Neural cell (in vitro differentiated cells): ENCODE measurements around the gene OR10W1.

Experiments used
- CTCF ChIP-seq: fragments of 450-650 bp; IDR thresholded peaks from 2 replicates; pipeline ENCODE4 v1.5.1; 2014; ENCODE audit warnings: antibody characterized with exemption, mild to moderate bottlenecking, moderate library complexity; ENCODE audit not compliant: poor library complexity, severe bottlenecking
- EP300 ChIP-seq: fragments of 450-650 bp; conservative IDR thresholded peaks from 2 replicates; pipeline ENCODE4 v1.6.1; 2014; ENCODE audit warnings: antibody characterized with exemption, mild to moderate bottlenecking, moderate library complexity; ENCODE audit not compliant: poor library complexity, severe bottlenecking
- EZH2 ChIP-seq: fragments of 200-600, 300-800 bp; shearing (Covaris generic), sonication (generic); IDR thresholded peaks from 2 replicates; pipeline ENCODE4 v1.6.1; 2014; ENCODE audit warnings: antibody characterized with exemption, low read length, borderline replicate concordance, mild to moderate bottlenecking; ENCODE audit not compliant: insufficient read depth, poor library complexity, severe bottlenecking
- MXI1 ChIP-seq: fragments of 450-650 bp; conservative IDR thresholded peaks from 2 replicates; pipeline ENCODE4 v1.6.1; 2014; ENCODE audit warnings: antibody characterized with exemption, mild to moderate bottlenecking; ENCODE audit not compliant: poor library complexity, severe bottlenecking
- POLR2AphosphoS5 ChIP-seq: IDR thresholded peaks from 2 replicates; pipeline ENCODE4 v1.6.1; 2012
- RAD21 ChIP-seq: fragments of 450-650 bp; conservative IDR thresholded peaks from 2 replicates; pipeline ENCODE4 v1.6.1; 2014; ENCODE audit warnings: antibody characterized with exemption, mild to moderate bottlenecking, moderate library complexity
- REST ChIP-seq: IDR thresholded peaks from 2 replicates; pipeline ENCODE4 v1.6.1; 2012; ENCODE audit warnings: borderline replicate concordance
- SMC3 ChIP-seq: fragments of 450-650 bp; conservative IDR thresholded peaks from 2 replicates; pipeline ENCODE4 v1.6.1; 2014; ENCODE audit warnings: antibody characterized with exemption, mild to moderate bottlenecking, moderate library complexity; ENCODE audit not compliant: poor library complexity
- TAF1 ChIP-seq: IDR thresholded peaks from 2 replicates; pipeline ENCODE4 v1.6.1; 2012; ENCODE audit warnings: low read depth

- no peak for TF ChIP-seq CTCF
- TF ChIP-seq REST: no peak
- no peak for TF ChIP-seq POLR2AphosphoS5
- TF ChIP-seq EP300: no peak
- no peak for TF ChIP-seq EZH2
- TF ChIP-seq MXI1: no peak
- no peak for TF ChIP-seq SMC3
- TF ChIP-seq RAD21: no peak
- TF ChIP-seq TAF1: no peak
Observed at GRCh38 chr11:58316142-58316541, 48.1 kb upstream of the OR10W1 start.
